NCI-H1417 (cell line): ENCODE measurements around the gene KLHL2.

Experiments
- DNase-seq, 3 experiments: peaks; one replicate each; lab custom pipeline; 2025; lab: John Stamatoyannopoulos, UW

Gene KLHL2

DNA sequence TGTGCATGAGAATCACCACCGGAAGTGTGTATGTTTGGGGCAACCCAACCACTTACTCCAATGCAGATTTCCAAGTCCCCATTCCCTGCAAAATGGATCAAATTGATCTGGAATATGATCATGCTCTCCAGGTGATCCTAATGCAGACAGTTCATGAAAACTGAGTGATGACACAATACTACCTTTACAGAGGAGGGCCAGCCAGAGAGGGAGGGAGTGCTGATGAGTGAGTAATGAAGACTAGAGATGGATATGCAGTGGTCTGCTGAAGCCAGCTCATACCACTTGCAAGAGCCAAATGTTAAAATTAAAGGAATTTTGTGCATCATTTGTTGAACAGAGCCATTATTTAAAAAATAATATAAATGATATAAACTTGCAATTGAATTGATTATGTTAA lies 161.2 kb downstream of the KLHL2 start:
- no peak for DNase-seq

DNA sequence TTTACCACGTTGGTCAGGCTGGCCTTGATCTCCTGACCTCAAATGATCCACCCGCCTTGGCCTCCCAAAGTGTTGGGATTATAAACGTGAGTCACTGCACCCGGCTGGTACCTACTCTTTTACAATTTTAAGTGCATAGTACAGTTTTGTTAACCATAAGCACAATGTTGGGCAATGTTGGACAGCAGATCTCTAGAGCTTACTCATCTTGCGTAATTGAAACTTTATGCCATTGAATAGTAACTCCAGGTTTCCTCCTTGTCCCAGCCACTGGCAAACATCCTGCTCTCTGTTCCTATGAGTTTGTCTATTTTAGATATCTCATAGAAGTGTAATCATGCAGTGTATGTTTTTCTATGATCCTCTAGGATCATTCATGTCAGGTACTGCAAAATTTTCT lies 162.2 kb downstream of the KLHL2 start:
- no peak for DNase-seq

DNA sequence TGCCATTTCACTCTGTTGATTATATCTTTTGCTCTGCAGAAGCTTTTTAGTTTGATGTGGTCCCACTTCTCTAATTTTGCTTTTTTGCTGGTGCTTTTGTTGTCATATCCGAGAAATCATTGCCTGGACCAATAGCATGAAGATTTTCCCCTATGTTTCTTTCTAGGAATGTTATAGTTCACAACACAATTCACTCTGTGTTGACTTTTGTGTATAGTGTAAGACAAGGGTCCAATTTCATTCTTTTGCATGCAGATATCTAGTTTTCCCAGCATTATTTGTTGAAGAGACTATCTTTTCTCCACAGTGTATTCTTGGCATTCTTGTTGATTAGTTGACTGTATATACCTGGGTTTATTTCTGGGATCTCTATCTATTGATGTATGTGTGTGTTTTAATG lies 163.2 kb downstream of the KLHL2 start:
- DNase-seq: no peak
